Measurements from ENCODE around the gene DSPP.

The DSPP gene

GRCh38 chr4:87601361-87601760 lies 7.0 kb upstream of the DSPP start:
- Mint-ChIP-seq H3K27me3 (peaks cover 33% of the 10 kb centered on the region), H3K4me1 (no peaks in the 10 kb centered on the region), H3K9me3 (peaks cover 0 to 8% of the 10 kb centered on the region in 2 donors), H3K4me3 (no peak overlapping the region), H3K27ac (no peak overlapping the region)
- ATAC-seq: no peak
- no peak for DNase-seq

DNA sequence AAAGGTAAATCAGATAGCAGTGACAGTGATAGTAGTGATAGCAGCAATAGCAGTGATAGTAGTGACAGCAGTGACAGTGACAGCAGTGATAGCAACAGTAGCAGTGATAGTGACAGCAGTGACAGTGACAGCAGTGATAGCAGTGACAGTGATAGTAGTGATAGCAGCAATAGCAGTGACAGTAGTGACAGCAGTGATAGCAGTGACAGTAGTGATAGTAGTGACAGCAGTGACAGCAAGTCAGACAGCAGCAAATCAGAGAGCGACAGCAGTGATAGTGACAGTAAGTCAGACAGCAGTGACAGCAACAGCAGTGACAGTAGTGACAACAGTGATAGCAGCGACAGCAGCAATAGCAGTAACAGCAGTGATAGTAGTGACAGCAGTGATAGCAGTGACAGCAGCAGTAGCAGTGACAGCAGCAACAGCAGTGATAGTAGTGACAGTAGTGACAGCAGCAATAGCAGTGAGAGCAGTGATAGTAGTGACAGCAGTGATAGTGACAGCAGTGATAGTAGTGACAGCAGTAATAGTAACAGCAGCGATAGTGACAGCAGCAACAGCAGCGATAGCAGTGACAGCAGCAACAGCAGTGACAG lies 6.1 kb downstream of the DSPP start:
- Mint-ChIP-seq H3K27ac (no peak overlapping the region), H3K4me1 (no peaks in the 10 kb centered on the region), H3K9me3 (no peaks in the 10 kb centered on the region), H3K4me3 (no peak overlapping the region), H3K27me3 (no peaks in the 10 kb centered on the region)
- ATAC-seq (no peak), DNase-seq (no peak)

DNA sequence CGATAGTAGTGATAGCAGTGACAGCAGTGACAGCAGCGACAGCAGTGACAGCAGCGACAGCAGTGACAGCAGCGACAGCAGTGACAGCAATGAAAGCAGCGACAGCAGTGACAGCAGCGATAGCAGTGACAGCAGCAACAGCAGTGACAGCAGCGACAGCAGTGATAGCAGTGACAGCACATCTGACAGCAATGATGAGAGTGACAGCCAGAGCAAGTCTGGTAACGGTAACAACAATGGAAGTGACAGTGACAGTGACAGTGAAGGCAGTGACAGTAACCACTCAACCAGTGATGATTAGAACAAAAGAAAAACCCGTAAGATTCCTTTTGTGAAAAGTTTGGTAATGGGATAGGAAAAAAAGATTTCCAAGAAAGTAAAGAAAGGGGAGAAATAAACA lies 7.9 kb downstream of the DSPP start:
- DNase-seq (no peak), ATAC-seq (no peak)
- H3K4me1 Mint-ChIP-seq: no peaks in the 10 kb centered on the region
- peaks cover 7% of the 10 kb centered on the region for H3K27me3 Mint-ChIP-seq
- H3K27ac Mint-ChIP-seq: no peak overlapping the region
- H3K9me3 Mint-ChIP-seq: no peaks in the 10 kb centered on the region
- no peak overlapping the region for H3K4me3 Mint-ChIP-seq

DNA sequence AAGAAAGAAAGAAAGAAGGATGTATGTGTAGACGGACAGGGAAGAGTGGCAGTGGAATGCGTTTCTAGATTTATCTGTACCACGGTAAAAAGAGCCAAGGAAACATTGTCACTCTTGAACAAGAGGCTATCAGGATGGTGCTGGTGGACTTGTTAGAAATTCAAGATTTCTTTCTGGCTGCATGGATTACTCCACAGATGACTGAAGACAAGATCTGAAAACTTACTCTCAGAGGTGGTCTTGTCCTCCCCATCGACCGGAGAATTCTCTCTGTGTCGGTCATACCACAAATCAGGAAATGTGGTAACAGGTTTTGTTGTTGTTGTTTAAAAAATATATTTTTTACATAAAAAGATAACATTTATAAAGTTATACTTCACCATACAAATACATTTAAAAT lies 11.8 kb downstream of the DSPP start:
- no peak overlapping the region for H3K27ac Mint-ChIP-seq
- no peak overlapping the region for H3K4me3 Mint-ChIP-seq
- H3K9me3 Mint-ChIP-seq: no peaks in the 10 kb centered on the region
- H3K27me3 Mint-ChIP-seq: peaks cover 15% of the 10 kb centered on the region
- DNase-seq: no peak
- no peak for ATAC-seq
- no peaks in the 10 kb centered on the region for H3K4me1 Mint-ChIP-seq

DNA sequence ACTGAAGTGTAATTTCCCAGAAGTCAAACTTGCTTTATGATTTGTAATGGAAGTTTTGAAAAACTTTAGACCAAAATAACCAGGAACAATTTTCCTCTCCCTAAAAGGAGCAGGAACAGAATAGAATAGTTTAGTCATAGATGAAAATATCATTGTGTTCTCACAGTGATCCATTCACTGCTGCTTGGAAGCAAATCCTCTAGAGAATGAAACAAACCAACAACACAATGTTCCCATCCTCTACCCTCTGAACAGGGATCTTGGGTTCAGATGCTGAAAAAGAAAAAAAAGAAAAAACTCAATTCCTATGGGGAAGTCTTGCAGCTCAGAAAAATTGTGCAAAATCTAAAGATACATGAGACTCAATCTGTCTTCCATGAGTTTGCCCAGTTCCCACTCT lies 12.2 kb downstream of the DSPP start:
- ATAC-seq: no peak
- Mint-ChIP-seq H3K27me3 (peaks cover 16% of the 10 kb centered on the region), H3K4me1 (no peaks in the 10 kb centered on the region), H3K9me3 (no peaks in the 10 kb centered on the region), H3K4me3 (no peak overlapping the region), H3K27ac (no peak overlapping the region)
- no peak for DNase-seq

DNA sequence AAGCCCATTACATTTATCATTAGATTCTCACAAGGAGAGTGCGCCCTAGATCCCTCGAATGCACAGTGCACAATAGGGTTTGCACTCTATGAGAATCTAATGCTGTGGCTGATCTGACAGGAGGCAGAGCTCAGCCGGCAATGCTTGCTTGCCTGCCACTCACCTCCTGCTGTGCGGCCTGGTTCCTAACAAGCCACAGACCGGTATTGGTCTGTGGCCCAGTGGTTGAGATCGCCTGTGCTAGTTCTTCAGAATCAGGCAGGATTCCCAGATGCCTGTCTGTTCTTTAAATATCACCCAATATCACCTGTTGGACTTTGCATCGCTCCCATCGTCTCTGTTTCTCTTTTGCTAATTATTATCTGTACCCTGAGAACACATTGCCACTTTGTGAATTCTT lies 14.0 kb downstream of the DSPP start:
- Mint-ChIP-seq H3K27ac (no peak overlapping the region), H3K27me3 (peaks cover 22% of the 10 kb centered on the region), H3K9me3 (no peaks in the 10 kb centered on the region), H3K4me1 (no peaks in the 10 kb centered on the region), H3K4me3 (no peak overlapping the region)
- ATAC-seq (no peak), DNase-seq (no peak)

GRCh38 chr4:87624698-87625097 lies 16.4 kb downstream of the DSPP start:
- H3K9me3 Mint-ChIP-seq: no peaks in the 10 kb centered on the region
- DNase-seq: no peak
- no peak overlapping the region for H3K27ac Mint-ChIP-seq
- no peak for ATAC-seq
- H3K4me3 Mint-ChIP-seq: no peak overlapping the region
- H3K4me1 Mint-ChIP-seq: no peaks in the 10 kb centered on the region
- peaks cover 22% of the 10 kb centered on the region for H3K27me3 Mint-ChIP-seq

GRCh38 chr4:87631668-87632067 lies 23.3 kb downstream of the DSPP start:
- Mint-ChIP-seq H3K27me3 (peaks cover 2% of the 10 kb centered on the region), H3K9me3 (no peaks in the 10 kb centered on the region), H3K4me3 (no peak overlapping the region), H3K4me1 (no peaks in the 10 kb centered on the region), H3K27ac (no peak overlapping the region)
- DNase-seq (no peak), ATAC-seq (no peak)

DNA sequence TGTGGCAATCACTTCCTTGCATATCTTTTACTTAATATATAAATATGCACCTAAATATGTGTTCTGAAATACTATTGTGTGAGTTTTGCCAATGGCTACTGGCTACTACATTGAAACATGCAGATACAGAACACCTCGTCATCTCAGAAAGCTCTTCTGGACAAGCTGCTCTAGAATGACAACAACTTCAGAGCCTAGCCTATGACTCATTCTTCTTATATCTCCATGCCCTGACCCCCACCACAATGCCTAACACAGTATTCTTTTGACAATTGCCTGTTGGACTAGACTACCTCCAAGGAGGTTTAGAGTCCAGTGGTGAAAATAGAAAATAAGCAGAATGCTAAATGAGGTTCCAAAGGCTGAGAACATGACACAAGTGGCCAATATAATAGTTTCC lies 24.1 kb downstream of the DSPP start:
- H3K4me3 Mint-ChIP-seq: no peak overlapping the region
- no peaks in the 10 kb centered on the region for H3K4me1 Mint-ChIP-seq
- H3K27me3 Mint-ChIP-seq: peaks cover 10% of the 10 kb centered on the region
- no peak for ATAC-seq
- H3K27ac Mint-ChIP-seq: no peak overlapping the region
- no peak for DNase-seq
- H3K9me3 Mint-ChIP-seq: peaks cover 0 to 8% of the 10 kb centered on the region in 2 donors

DNA sequence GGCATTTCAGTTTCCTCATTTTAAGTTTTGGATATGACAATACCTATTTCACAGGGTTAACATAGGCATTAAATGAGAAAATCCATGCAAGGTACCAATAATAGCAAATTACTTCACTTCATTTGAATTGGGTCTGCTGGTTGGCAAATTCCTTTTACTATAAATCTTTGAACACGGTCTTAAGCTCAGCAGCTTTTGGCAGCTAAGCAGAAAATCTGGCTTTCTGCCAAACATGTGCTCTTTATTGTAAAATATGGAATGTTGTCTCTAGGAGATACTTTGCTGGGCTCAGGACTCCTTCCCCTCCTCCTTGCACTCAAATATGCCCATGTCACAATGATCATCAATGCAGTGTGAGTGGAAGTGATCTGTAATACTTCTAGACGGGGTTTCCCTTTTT lies 24.9 kb downstream of the DSPP start:
- no peak overlapping the region for H3K27ac Mint-ChIP-seq
- ATAC-seq: no peak
- peaks cover 12% of the 10 kb centered on the region for H3K27me3 Mint-ChIP-seq
- H3K4me1 Mint-ChIP-seq: no peaks in the 10 kb centered on the region
- no peak overlapping the region for H3K4me3 Mint-ChIP-seq
- peaks cover 0 to 10% of the 10 kb centered on the region in 2 donors for H3K9me3 Mint-ChIP-seq
- DNase-seq: no peak

DNA sequence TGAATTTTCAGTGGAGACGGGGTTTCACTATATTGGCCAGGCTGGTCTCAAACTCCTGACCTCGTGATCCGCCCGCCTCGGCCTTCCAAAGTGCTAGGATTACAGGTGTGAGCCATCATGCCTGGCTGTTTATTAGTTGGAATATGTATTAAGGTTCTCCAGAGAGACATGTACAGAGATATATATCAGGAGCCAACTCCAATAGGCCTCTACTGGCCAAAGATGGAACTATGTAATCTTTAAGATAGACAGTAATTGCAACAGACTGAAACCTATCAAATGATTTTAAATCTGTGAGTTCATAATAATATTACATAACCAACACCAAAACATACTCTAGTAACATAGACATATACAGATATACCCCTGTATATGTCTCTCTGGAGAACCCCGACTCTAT lies 36.0 kb downstream of the DSPP start:
- Mint-ChIP-seq H3K27ac (no peak overlapping the region), H3K9me3 (peaks cover 0 to 2% of the 10 kb centered on the region in 2 donors), H3K27me3 (peaks cover 10% of the 10 kb centered on the region), H3K4me1 (no peaks in the 10 kb centered on the region), H3K4me3 (no peak overlapping the region)
- no peak for DNase-seq
- no peak for ATAC-seq

- DNase-seq (no peak), ATAC-seq (no peak)
- H3K9me3 Mint-ChIP-seq: no peaks in the 10 kb centered on the region
- no peak within 1 kb of the TSS for H3K27ac Mint-ChIP-seq
- peaks cover 22% of the 10 kb centered on the region for H3K27me3 Mint-ChIP-seq
- no peaks in the 10 kb centered on the region for H3K4me1 Mint-ChIP-seq
- H3K4me3 Mint-ChIP-seq: no peak within 1 kb of the TSS
These were observed 41.7 kb downstream of the DSPP start, which contains the start of gene DMP1 for GRCh38 chr4:87649980-87650379. TSS of gene DMP1 (plus strand) at chr4:87650280. CDS start at chr4:87656493, 6,213 bp downstream.

DNA sequence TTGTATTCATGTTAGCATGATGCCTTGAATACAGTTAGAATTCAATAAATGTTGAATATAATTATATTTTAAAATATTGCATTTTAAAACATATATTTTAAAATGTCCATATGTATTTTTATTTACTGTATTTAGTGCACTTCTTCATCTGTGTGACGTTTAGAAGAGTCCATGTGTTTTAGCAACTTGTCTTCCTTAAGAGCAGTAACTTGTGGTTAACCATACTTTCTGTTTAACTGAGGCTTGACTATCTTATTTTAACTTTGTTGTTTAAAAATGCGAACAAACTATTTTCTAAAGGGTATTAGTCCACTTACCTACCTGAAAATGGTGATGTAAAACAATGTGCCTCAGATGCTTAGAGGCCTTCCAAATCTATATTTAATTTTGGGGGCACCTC lies 42.6 kb downstream of the DSPP start:
- Mint-ChIP-seq H3K27me3 (peaks cover 22% of the 10 kb centered on the region), H3K9me3 (no peaks in the 10 kb centered on the region), H3K4me1 (no peaks in the 10 kb centered on the region), H3K27ac (no peak overlapping the region), H3K4me3 (no peak overlapping the region)
- DNase-seq: no peak
- ATAC-seq: no peak

GRCh38 chr4:87651941-87652340 lies 43.6 kb downstream of the DSPP start:
- H3K27ac Mint-ChIP-seq: no peak overlapping the region
- DNase-seq: no peak
- no peaks in the 10 kb centered on the region for H3K4me1 Mint-ChIP-seq
- H3K27me3 Mint-ChIP-seq: peaks cover 22% of the 10 kb centered on the region
- no peak overlapping the region for H3K4me3 Mint-ChIP-seq
- H3K9me3 Mint-ChIP-seq: no peaks in the 10 kb centered on the region
- ATAC-seq: no peak

- no peak overlapping the region for H3K4me3 Mint-ChIP-seq
- no peak overlapping the region for H3K27ac Mint-ChIP-seq
- ATAC-seq (no peak), DNase-seq (no peak)
- no peaks in the 10 kb centered on the region for H3K9me3 Mint-ChIP-seq
- H3K27me3 Mint-ChIP-seq: peaks cover 15% of the 10 kb centered on the region
- H3K4me1 Mint-ChIP-seq: peaks cover 5% of the 10 kb centered on the region
These were observed 46.2 kb downstream of the DSPP start for GRCh38 chr4:87654487-87655044.

- Mint-ChIP-seq H3K4me3 (no peak overlapping the region), H3K4me1 (peaks cover 5% of the 10 kb centered on the region), H3K27ac (no peak overlapping the region), H3K9me3 (no peaks in the 10 kb centered on the region), H3K27me3 (peaks cover 16% of the 10 kb centered on the region)
- ATAC-seq: no peak
- no peak for DNase-seq
These were observed 49.2 kb downstream of the DSPP start for GRCh38 chr4:87657525-87657924.

Measured in stimulated activated naive CD8-positive, alpha-beta T cell treated with anti-CD3 and anti-CD28 coated beads, Interleukin-15, amount 100 ng/mL, for 72 hours (primary cell).